ENCODE measurements around the gene WNT2. TPM values are rescaled to one million over a fixed set of nuclear protein-coding genes. Genes with fewer than 3 reads are reported as not detected.

Gene WNT2
- total and polyA plus RNA-seq, 10 of the 15 experiments (the other 5 are each of a cell fraction or from before 2014, with no cell fraction given): 0.07 to 0.34 (median 0.19) TPM

GRCh38 chr7:117347962-117348672, 25.3 kb upstream of the WNT2 start (continued):
- no peak for TF ChIP-seq SIN3A (IDR thresholded peaks at IDR 0.05; ENCODE audit: low read depth, low read length)
- TF ChIP-seq GATAD2B (conservative IDR thresholded peaks at IDR 0.05; ENCODE audit: low read depth): peak; percentile 92
- peak; percentile 55; the same call in 1 of the 2 replicates for TF ChIP-seq ZSCAN29 (IDR thresholded peaks at IDR 0.05)
- TF ChIP-seq TARDBP (IDR thresholded peaks at IDR 0.05; ENCODE audit: borderline replicate concordance): peak; percentile 84
- TF ChIP-seq ZZZ3 (IDR thresholded peaks at IDR 0.05; ENCODE audit: control insufficient read depth, insufficient read length, low read depth): no peak
- TF ChIP-seq CUX1 (IDR thresholded peaks at IDR 0.05; ENCODE audit: insufficient replicate concordance, low read depth, low read length): peak; percentile 19
- TF ChIP-seq SREBF1 (IDR thresholded peaks at IDR 0.05; ENCODE audit: low read length): no peak
- TF ChIP-seq JUND (IDR thresholded peaks at IDR 0.05; ENCODE audit: low read depth, low read length): peak; percentile 83; the same call in 1 of the 2 replicates
- no peak for TF ChIP-seq ZBTB4 (CRISPR knock-in tag; IDR thresholded peaks at IDR 0.05)
- TF ChIP-seq SMC3 (IDR thresholded peaks at IDR 0.05; ENCODE audit: borderline replicate concordance, low read length): peak; percentile 19; the same call in 1 of the 2 replicates
- TF ChIP-seq NFYB (IDR thresholded peaks at IDR 0.05; ENCODE audit: insufficient read depth, low read depth, low read length): no peak
- TF ChIP-seq SUZ12 (IDR thresholded peaks at IDR 0.05; ENCODE audit: unreplicated experiment): no peak
- no peak for TF ChIP-seq ZNF274 (IDR thresholded peaks at IDR 0.05; ENCODE audit: insufficient read depth, insufficient read length)
- no peak for TF ChIP-seq MYC (IDR thresholded peaks at IDR 0.05; ENCODE audit: insufficient read depth, insufficient read length, insufficient replicate concordance, low read length, severe bottlenecking)
- TF ChIP-seq ATF7 (IDR thresholded peaks at IDR 0.05; ENCODE audit: low read depth): peak; percentile 78
- TF ChIP-seq IRF4 (IDR thresholded peaks at IDR 0.05; ENCODE audit: low read depth, low read length): peak; percentile 88
- no peak for TF ChIP-seq NRF1 (conservative IDR thresholded peaks at IDR 0.05; ENCODE audit: low read depth, low read length)
- peak; percentile 94 for TF ChIP-seq RELA (IDR thresholded peaks at IDR 0.05; ENCODE audit: borderline replicate concordance, partially characterized antibody)
- peak; percentile 36; the same call in 1 of the 2 replicates for TF ChIP-seq SPI1 (IDR thresholded peaks at IDR 0.05; ENCODE audit: borderline replicate concordance, insufficient read depth, low read depth, low read length)
- no peak for TF ChIP-seq HCFC1 (IDR thresholded peaks at IDR 0.05; ENCODE audit: low read length)
- TF ChIP-seq RAD21 (IDR thresholded peaks at IDR 0.05; ENCODE audit: insufficient read depth, low read depth, low read length): no peak
- TF ChIP-seq RUNX3 (IDR thresholded peaks at IDR 0.05; ENCODE audit: low read length): peak; percentile 99
- TF ChIP-seq DPF2 (IDR thresholded peaks at IDR 0.05): peak; percentile 99
- TF ChIP-seq GABPA (IDR thresholded peaks at IDR 0.05; ENCODE audit: low read depth): no peak

All from GM12878 (cell line).